Muscle of arm (tissue), 14 donors: ENCODE results near the gene DNMBP. TPM values are rescaled to one million over a fixed set of nuclear protein-coding genes. Genes with fewer than 3 reads are reported as not detected.

Experiments
- DNase-seq: peaks from one replicate; pipeline ENCODE4 v3.0.0-alpha.2; 2013
- long read RNA-seq, 11 donors: transcript quantifications; one replicate each; lab custom pipeline, GENCODE V29; 2026
- polyA plus RNA-seq, 12 donors: library from polyadenylated mRNA; unstranded; fragments of 120-200 nt; gene quantifications; one replicate each; pipeline ENCODE4 v1.2.1, GENCODE V29; 2013; ENCODE audit not compliant: insufficient read length in 12 of 12

The DNMBP gene, protein sequence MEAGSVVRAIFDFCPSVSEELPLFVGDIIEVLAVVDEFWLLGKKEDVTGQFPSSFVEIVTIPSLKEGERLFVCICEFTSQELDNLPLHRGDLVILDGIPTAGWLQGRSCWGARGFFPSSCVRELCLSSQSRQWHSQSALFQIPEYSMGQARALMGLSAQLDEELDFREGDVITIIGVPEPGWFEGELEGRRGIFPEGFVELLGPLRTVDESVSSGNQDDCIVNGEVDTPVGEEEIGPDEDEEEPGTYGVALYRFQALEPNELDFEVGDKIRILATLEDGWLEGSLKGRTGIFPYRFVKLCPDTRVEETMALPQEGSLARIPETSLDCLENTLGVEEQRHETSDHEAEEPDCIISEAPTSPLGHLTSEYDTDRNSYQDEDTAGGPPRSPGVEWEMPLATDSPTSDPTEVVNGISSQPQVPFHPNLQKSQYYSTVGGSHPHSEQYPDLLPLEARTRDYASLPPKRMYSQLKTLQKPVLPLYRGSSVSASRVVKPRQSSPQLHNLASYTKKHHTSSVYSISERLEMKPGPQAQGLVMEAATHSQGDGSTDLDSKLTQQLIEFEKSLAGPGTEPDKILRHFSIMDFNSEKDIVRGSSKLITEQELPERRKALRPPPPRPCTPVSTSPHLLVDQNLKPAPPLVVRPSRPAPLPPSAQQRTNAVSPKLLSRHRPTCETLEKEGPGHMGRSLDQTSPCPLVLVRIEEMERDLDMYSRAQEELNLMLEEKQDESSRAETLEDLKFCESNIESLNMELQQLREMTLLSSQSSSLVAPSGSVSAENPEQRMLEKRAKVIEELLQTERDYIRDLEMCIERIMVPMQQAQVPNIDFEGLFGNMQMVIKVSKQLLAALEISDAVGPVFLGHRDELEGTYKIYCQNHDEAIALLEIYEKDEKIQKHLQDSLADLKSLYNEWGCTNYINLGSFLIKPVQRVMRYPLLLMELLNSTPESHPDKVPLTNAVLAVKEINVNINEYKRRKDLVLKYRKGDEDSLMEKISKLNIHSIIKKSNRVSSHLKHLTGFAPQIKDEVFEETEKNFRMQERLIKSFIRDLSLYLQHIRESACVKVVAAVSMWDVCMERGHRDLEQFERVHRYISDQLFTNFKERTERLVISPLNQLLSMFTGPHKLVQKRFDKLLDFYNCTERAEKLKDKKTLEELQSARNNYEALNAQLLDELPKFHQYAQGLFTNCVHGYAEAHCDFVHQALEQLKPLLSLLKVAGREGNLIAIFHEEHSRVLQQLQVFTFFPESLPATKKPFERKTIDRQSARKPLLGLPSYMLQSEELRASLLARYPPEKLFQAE (N-terminal part only)
- polyA plus RNA-seq = 10 to 100 TPM in 11 of 12 donors, not detected in 1; 11.1 to 28.2 (median 18.0) TPM
- long read RNA-seq, donor 1, full-length matches to known transcripts = 1 of 43 reads
- long read RNA-seq, donor 1, partial matches to known transcripts = 42 of 43 reads
- long read RNA-seq, donor 1, other reads (novel, unspliced or antisense) = 0 of 43 reads
- long read RNA-seq, donor 2, partial matches to known transcripts = 6 of 6 reads
- long read RNA-seq, donor 2, other reads (novel, unspliced or antisense) = 0 of 6 reads
- long read RNA-seq, donor 3 = 0 reads
- long read RNA-seq, donor 4 = 0 reads
- long read RNA-seq, donor 5 = 0 reads
- long read RNA-seq, donor 6 = 0 reads
- long read RNA-seq, donor 7, partial matches to known transcripts = 5 of 5 reads
- long read RNA-seq, donor 7, other reads (novel, unspliced or antisense) = 0 of 5 reads
- long read RNA-seq, donor 8 = 0 reads
- long read RNA-seq, donor 9 = 0 reads
- long read RNA-seq, donor 10, full-length matches to known transcripts = 1 of 7 reads
- long read RNA-seq, donor 10, partial matches to known transcripts = 6 of 7 reads
- long read RNA-seq, donor 10, other reads (novel, unspliced or antisense) = 0 of 7 reads
- long read RNA-seq, donor 11 = 0 reads

DNA sequence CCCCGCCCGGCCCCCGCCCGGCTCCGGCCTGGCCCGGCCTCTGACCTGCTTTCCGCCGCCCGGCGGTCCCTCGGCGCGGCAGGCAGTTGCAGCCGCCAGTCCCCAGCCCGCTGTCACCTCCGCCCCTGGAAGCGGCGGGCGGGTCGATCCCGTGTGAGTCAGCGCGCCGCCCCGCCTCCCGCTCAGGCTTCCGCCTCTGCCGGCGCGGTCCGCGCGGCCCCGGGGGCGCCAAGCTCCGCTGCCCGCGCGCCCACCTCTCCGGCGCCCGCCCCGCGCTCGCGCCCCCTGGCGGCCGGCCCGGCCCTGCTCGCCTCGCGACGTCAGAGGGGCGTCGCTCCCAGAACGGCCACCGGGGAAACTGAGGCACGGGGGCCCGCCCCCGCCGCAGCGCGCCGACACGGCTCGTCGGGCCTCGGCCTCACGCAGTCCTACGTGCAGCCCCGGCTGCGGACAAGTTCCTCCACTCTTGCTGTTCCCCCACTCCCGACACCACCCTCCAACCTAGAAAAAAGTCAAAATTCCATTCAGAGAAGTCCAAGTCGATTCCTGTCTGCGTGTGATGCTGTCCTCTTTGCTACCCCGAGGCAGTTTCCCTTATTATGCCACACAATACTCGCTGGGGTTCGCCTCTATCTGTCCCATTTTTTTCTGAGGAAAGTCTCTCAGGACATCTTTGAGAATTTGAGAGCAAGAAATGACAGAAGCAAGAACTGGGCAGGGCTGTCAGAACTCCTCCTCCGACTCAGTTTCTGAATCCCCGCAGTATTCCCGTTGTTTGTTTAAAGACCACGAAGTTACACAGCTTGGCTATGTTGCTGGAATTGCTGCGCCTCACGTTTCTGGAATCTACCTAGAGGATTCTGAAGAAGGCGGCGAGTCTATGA is at the start of gene DNMBP:
Gene DNMBP (minus strand): TSS at position 155 of the 884 bp plus-strand sequence. CDS start 37,823 bp downstream, outside the sequence.
- peak; percentile 72 for DNase-seq

DNA sequence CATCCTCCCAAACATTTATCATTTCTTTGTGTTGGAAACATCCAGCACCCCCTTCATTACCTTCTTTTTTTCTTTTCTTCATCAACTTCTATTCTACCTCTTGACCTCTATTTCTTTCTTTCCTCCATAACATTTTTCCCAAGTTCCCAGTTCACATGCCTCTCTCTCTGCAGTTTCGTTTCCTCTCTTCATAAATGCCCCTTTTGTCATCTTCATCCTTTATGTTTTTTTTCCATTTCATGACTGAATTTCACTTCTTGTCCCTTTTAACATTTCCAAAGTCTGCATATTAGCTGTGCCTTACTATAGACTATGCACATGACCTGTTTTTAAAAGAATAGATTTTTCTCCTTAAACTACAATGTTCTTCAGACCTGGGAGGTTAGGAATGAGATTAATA is 48.2 kb upstream of the DNMBP start:
- DNase-seq = no peak

DNA sequence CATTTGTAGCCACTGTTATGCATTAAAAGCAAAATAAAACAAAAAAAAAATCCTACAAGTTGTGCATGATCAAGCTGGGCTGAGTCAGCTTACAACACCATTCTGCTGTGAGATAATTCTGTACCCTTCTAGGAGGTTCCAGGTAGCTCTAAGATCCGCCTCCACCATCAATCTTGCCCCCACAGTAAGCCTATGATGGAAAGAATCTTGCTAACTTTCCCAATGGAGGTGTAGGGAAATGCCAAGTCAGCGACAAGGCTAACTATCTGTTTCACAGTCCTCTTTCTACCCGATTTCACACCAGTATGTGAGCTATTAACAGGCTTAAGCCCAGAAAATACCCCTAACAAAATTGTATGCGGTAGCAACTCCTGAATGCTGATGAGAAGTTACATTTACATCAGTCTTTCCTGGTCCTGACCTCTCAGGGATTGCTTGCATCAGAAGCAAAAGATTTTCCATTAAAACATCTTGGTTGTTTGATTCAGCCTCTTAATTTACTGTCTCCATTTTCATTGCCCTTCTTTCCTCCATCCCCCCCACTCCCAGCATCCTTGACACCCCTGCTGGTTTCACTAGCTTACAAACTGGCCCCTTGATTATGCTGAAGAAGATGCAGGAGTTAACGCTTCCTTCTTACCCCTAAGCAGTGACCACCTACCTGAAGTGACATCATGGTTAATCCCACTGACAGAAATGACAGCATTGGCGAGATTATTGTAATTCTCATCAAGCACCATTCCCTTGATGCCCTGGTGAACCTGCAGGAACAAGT is 44.1 kb upstream of the DNMBP start:
- no peak for DNase-seq

DNA sequence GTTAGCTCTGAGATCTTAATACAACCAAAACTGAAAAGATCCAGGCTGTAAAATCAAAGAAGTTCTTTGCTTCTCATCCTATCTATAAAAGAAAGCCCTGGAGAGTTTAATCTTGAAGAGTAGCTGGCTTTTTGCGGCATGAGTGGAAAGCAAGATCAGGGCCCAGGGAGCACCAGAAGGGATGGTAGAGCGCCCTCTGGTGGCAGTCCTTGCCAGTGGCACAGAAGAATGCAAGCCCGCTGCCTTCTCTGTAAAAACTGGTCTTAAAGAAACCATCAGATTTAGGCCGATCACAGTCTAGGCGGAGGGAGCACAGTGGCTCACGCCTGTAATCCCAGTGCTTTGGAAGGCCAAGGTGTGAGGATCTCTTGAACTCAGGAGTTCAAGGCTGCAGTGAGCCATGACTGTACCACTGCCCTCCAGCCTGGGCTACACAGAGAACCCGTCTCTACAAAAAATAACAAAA is 36.3 kb upstream of the DNMBP start:
- DNase-seq = peak; percentile 89

DNA sequence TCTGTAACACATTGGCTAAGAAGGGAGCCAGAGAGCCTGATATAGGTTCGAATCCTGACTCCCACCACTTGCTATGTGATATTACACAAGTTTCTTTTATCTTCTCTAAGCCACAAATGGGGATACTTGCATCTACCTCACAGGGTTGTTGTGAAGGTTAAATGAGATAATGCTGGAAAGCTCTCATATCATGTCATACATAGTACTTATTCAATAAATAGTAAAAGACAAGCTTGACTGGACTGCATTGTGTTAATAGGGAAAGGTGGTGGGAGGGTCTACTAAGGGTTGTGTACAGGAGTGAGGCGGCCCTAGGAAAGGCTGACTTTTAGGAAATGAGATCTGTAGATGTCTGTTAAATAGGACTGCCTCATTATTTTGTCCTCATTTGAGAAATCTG is 35.8 kb upstream of the DNMBP start:
- no peak for DNase-seq

DNA sequence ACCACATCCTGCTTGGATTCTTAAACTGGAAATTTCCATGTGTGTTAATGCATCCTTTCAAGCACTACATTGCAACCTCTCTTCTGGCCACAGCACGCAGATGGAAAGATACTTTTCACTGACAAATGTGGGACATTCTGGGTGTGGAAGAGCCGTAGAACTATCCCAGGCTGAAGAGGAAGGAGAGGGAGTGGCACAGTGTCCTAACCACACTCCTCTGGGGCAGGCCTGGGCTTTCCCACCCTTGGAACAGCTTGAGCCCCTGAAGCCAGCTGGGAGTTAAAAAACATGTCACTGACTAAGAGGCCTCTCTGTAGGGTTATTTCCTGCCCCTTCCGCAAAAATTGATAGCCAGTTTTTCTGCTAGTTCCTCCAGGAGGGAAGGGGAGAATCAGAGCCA is 34.0 kb upstream of the DNMBP start:
- no peak for DNase-seq

DNA sequence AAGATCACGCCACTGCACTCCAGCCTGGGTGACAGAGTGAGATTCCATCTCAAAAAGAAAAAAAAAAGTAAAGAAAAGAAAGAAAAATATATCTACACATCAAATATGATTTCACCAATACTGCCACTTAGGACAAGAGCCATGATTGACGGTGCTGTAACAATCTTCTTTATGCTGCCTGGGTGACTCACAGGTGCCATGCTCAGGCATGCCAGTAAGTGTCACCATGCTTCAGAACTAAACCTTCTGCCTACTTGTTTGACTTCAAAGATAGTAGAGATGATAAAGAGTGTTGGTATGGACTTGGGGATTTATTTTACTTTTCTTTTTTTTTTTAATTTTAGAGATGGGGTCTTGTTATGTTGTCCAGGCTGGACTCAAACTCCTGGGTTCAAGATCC is 33.6 kb upstream of the DNMBP start:
- DNase-seq = no peak

DNA sequence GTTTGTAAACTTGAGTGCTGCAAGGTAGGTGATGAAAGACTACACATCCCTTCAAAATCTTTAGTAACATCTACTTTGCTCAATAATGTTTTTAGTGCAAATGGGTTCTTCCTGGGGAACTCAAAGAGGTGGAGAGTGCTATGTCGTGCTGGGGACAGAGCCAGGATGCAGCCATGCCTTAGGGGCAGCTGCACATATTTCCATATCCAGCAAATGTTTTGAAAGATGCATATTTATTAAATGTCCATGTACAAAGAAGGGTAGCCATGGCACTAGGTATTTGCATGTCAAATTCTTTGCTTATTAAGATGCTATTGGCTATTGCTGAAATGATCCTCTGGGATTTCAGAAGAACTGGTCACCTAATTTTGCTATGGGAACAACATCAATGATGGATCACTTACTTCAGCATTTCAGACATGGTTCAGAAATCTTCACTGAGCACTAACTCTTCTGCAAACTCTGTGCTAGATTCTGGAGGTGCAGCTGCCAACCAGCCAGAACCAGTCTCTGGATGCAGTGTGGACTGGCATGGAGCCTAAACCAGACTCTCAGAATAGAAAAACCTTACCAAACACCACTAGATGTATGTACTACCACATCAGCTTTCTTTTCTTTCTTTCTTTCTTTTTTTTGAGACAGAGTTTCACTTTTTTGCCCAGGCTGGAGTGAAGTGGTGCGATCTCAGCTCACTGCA is 31.7 kb upstream of the DNMBP start:
- DNase-seq = no peak

DNA sequence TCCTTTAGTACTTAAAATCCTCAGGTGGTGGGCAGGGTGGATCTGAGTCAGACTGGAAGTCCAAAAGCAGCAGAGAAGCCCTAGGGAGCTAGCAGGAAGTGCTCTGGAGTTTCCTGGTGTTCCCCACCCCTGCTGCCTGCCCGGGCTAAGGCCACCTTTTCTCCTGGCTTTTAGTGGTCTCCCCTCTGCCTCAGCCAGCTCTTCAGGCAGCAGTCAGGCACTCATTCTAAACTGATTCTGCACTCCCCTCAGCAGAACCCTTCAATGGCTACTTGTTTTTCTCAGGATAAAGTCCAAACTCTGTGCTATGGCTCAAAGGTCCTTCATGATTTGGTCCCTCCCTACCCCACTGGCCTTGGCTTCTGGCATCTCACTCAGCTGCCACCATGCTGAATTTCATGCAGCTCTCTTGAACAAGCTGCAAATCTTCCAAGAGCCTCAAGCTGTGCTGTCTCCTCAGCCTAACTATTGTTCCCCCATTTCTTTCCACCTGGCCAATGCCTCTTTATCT is 28.9 kb upstream of the DNMBP start:
- DNase-seq = no peak

DNA sequence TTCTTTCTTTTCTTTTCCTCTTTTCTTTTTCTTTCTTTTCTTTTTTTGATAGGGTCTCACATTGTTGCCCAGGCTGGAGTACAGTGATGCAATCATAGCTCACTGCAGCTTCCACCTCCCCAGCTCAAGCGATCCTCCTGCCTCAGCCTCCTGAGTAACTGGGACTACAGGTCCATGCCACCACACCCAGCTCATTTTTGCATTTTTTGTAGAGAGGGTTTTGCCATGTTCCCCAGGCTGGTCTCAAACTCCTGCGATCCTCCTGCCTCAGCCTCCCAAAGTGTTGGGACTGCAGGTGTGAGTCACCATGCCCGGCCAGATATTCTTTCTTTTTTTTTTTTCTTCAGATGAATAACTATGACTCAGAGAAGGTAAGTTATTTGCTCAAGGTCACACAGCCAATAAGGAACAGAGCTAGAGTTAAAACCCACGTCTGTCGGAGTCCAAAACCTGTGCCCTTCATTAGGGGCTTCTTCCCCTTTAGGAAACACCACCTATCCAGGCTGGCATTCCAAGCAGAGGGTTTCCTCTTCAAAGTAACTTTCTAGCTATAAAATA is 28.1 kb upstream of the DNMBP start:
- no peak for DNase-seq

DNA sequence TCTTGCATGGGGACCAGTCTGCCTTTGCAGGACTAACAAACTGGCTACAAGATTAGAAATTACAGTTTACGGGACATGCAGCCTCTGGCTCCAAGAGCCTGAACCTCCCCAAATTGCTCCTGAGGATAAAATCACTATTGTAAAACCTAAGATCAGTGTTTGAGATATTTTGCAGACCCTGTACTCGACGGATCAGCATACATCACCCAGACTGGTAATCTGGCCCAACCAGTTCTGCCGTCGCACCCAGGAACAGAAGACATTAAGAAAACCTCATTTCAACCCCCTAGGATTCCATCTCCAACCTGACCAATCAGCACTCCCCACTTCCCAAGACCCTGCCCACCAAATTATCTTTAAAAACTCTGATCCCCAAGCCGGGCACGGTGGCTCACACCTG is 27.1 kb upstream of the DNMBP start:
- DNase-seq = no peak

DNA sequence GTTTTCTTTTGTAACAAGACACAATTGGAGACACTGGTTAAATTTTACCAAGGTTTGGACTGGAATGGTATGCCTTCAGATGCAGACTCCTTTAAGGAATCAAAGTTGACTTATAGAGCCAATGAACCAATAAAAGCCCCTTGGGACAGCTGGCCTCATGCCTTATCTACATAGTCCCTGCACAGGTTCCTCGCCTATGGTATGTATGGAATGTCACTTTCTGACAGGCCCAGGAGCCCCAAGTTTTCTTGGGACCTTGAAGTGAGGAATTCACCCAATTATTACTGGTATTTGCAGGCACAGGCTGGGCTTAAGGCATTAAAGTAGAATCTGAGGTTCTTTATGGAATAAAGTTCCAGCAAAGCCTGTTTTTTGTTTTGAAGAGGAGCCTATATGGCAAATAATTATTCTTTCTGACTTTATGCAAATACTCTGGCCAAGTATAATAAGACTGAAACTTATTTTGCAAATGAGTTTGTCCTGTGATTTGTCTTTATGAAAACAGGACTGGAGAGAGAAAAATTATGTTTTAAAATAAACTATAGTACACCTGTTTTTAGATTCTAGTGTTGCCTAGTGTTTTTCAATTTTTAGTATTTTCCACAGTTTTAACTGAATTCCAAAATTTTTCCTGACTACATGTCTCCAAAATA is 24.1 kb upstream of the DNMBP start:
- no peak for DNase-seq

DNA sequence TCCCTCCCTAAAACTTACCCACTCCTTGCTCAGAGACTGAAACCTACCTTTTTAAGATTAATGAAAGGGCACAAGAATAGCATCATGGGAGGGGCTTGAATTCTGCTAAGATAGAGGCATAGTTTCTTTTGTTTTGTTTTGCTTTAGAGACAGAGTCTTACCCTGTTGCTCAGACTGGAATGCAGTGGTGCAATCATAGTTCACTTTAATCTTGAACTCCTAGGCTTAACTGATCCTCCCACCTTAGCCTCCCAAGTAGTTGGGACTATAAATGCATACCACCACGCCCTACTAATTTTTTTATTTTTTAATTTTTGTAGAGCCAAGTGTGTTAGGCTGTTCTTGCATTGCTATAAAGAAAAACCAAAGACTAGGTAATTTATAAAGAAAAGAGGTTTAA is 17.7 kb upstream of the DNMBP start:
- DNase-seq = no peak

DNA sequence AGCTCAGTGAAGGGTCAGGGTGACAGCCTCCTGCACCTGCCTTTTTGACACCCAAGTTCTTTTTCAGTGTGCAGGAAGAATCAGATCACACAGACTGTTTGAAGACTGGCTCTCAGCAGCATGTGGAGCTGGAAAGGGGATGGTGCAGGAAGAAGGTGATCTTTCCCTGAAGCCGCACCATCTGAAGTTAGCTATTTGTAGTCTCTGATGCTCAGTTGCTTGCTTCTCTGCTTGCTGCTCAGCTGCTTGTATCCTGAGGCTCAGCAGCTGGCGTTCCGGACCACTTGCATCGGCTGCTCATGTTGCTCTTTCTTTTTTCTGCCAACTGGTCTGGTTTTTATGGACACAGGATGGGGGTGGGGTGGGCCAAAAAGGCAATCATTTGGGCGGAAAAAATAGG is 15.8 kb upstream of the DNMBP start:
- DNase-seq = no peak

DNA sequence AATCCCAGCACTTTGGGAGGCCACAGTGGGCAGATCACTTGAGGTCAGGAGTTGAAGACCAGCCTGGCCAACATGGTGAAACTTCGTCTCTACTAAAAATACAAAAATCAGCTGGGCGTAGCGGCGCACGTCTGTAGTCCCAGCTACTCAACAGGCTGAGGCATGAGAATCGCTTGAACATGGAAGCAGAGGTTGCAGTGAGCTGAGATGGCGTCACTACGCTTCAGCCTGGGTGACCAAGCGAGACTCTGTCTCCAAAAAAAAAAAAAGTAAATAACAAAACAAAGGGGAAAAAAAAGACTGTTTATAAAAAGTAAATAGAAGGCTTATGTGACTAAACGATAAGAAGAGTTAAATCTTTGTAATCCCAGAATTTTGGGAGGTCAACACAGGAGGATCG is 15.0 kb upstream of the DNMBP start:
- DNase-seq = no peak

DNA sequence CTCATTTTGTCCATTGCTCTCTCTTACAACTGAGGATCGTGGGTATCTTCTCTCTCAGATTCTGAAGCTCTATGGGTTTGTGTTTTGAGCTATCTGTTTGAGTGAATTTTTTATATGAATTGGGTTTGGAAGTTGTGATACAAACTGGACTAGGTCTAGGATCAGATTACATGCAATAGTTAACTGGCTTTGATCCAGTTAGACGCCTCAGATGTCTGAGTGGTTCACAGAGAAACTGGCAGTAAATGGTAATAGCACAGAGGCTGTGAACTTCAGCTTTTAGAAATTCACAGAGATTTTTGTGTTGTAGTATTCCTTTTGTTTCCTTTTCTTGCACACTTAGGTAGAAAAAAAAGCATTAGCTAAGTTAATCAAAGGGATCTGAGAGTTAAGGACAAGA is 12.7 kb upstream of the DNMBP start:
- no peak for DNase-seq

DNA sequence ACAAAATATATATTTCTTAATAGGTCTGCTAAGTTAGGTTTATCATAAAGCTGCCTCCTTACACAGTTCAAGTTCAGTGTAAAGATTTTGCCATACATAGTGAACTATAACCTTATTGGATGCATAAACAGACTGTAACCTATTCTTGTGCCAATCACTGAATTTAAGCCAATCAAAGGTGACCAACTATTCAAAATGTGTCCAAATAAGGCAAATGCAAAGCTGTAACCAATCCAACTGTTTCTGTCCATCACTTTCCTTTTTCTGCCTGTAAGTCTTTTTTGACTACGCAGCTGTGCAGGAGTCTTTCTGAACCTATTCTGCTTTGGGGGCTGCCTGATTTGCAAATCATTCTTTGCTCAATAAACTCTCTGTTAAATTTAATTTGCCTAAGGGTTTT is 11.6 kb upstream of the DNMBP start:
- DNase-seq = no peak
